ENCODE measurements around the gene FAM114A1. TPM values are rescaled to one million over a fixed set of nuclear protein-coding genes. Genes with fewer than 3 reads are reported as not detected.
"Not testable (repeated sequence)": the region's sequence is repeated elsewhere in the genome, so short reads cannot be mapped to it uniquely, and the experiment has no call there.

Gene FAM114A1
- total RNA-seq, 2 donors from 2014 or later = 148 to 180 TPM

DNA sequence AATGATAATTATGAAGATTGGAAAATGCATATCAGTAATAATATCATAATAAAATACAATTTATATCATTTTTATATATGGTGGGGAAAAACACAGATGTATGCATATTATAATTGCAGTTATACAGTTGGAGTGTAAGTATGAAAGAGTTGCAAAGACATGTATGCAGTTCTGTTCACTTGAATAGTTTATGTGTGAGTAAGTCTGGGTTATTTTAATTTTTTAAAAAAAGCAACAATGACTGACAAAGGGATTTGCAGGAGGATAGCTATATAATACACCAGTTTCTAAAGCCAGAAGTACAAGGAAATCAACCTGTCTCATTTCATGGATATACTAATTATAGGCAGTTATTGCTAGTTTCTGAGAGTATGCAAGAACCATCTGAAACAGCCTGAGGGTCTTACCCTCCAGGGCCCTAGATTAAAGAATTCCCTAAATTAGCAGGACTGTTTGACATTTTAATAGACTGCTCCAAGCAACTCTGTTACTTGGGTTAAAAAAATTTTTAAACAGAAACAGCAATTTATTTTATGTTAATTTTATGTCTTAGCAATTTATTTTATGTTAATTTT is 40.2 kb downstream of the FAM114A1 start:
- ATAC-seq (ENCODE audit: insufficient number of reproducible peaks, low FRiP score, low read depth) (no peak), DNase-seq (ENCODE audit: low spot score) (no peak)
- Histone ChIP-seq H3K27ac (no peak overlapping the region), H3K4me1 (ENCODE audit: control insufficient read depth in 1 of 2, low read depth in 2 of 2) (no peaks in the 10 kb centered on the region), H3K27me3 (replicated peaks; ENCODE audit: insufficient read depth) (no peaks in the 10 kb centered on the region), H3K4me3 (no peak overlapping the region), H3K36me3 (peaks cover 63% of the 10 kb centered on the region), H3K9me3 (no peaks in the 10 kb centered on the region)
- no peak for TF ChIP-seq CTCF (IDR thresholded peaks at IDR 0.05)

DNA sequence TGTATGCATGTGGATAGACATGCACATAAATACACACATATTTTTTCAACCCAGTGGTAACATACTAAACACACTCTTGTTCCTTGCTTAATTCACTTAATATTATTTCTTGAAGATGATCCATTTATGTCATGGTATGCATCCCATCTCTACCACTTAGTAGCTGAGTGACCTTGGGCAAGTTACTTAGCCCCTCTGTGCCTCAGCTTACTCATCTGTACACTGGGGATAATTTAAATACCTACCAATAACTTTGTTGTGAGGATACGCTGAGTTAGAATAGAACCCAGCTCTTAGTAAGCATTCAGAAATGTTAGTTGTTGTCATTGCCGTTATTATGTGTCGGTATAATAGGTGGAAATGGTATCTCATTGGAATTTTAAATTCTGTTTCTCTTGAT is 41.4 kb downstream of the FAM114A1 start:
- ATAC-seq (ENCODE audit: insufficient number of reproducible peaks, low FRiP score, low read depth) = no peak
- DNase-seq (ENCODE audit: low spot score) = no peak

GRCh38 chr4:38911257-38911656 is 43.7 kb downstream of the FAM114A1 start:
- Histone ChIP-seq H3K4me1 (ENCODE audit: control insufficient read depth in 1 of 2, low read depth in 2 of 2) (no peaks in the 10 kb centered on the region), H3K27me3 (replicated peaks; ENCODE audit: insufficient read depth) (no peaks in the 10 kb centered on the region), H3K9me3 (no peaks in the 10 kb centered on the region), H3K4me3 (no peak overlapping the region), H3K36me3 (peaks cover 69% of the 10 kb centered on the region), H3K27ac (no peak overlapping the region)
- TF ChIP-seq CTCF (IDR thresholded peaks at IDR 0.05) = no peak
- DNase-seq (ENCODE audit: low spot score) = no peak
- no peak for ATAC-seq (ENCODE audit: insufficient number of reproducible peaks, low FRiP score, low read depth)

More for the DNA sequence above, 41.4 kb downstream of the FAM114A1 start:
- no peaks in the 10 kb centered on the region for H3K4me1 ChIP-seq (ENCODE audit: control insufficient read depth in 1 of 2, low read depth in 2 of 2)
- peaks cover 63% of the 10 kb centered on the region for H3K36me3 ChIP-seq
- no peaks in the 10 kb centered on the region for H3K9me3 ChIP-seq
- no peak for TF ChIP-seq CTCF (IDR thresholded peaks at IDR 0.05)
- H3K27ac ChIP-seq = no peak overlapping the region
- H3K27me3 ChIP-seq (replicated peaks; ENCODE audit: insufficient read depth) = no peaks in the 10 kb centered on the region
- H3K4me3 ChIP-seq = no peak overlapping the region

- Histone ChIP-seq H3K36me3 (peaks cover 56% of the 10 kb centered on the region), H3K4me3 (no peak overlapping the region), H3K4me1 (ENCODE audit: control insufficient read depth in 1 of 2, low read depth in 2 of 2) (no peaks in the 10 kb centered on the region), H3K27me3 (replicated peaks; ENCODE audit: insufficient read depth) (no peaks in the 10 kb centered on the region), H3K27ac (no peak overlapping the region), H3K9me3 (no peaks in the 10 kb centered on the region)
- no peak for DNase-seq (ENCODE audit: low spot score)
- ATAC-seq (ENCODE audit: insufficient number of reproducible peaks, low FRiP score, low read depth) = no peak
- TF ChIP-seq CTCF (IDR thresholded peaks at IDR 0.05) = no peak
Measured at GRCh38 chr4:38914854-38915253, 47.2 kb downstream of the FAM114A1 start.

- peaks cover 51% of the 10 kb centered on the region for H3K36me3 ChIP-seq
- not testable (repeated sequence) for DNase-seq (ENCODE audit: low spot score); H3K27ac ChIP-seq; ATAC-seq (ENCODE audit: insufficient number of reproducible peaks, low FRiP score, low read depth); H3K4me3 ChIP-seq; H3K27me3 ChIP-seq (replicated peaks; ENCODE audit: insufficient read depth); H3K9me3 ChIP-seq; H3K4me1 ChIP-seq (ENCODE audit: control insufficient read depth in 1 of 2, low read depth in 2 of 2)
Measured at GRCh38 chr4:38916267-38916666, 48.7 kb downstream of the FAM114A1 start.

DNA sequence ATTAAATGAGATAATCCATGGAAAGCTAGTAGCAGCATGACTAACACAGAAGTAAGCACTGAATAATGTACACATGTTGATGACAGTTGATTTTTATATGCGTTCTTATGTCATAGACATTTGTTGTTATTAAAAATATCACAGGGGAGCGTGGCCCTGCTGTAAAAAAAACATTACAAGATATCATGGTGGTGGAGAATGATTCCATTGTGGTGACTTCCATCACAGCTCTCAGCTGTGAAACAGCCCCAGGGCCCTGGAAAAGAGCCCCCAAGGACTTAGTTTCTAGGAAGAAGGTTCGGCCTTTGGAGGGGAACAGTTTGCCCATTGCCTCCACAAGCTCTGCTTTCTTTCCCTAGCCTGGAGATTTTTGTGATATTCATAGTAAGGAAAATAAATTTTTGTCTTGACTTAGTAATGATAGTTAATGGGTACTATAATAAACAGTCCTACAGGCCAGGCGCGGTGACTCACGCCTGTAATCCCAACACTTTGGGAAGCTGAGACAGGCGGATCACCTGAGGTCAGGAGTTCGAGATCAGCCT is 49.9 kb downstream of the FAM114A1 start:
- DNase-seq (ENCODE audit: low spot score) (no peak), ATAC-seq (ENCODE audit: insufficient number of reproducible peaks, low FRiP score, low read depth) (no peak)
- no peak for TF ChIP-seq CTCF (IDR thresholded peaks at IDR 0.05)
- Histone ChIP-seq H3K27ac (no peak overlapping the region), H3K36me3 (peaks cover 46% of the 10 kb centered on the region), H3K9me3 (no peaks in the 10 kb centered on the region), H3K27me3 (replicated peaks; ENCODE audit: insufficient read depth) (no peaks in the 10 kb centered on the region), H3K4me3 (no peak overlapping the region), H3K4me1 (ENCODE audit: control insufficient read depth in 1 of 2, low read depth in 2 of 2) (no peaks in the 10 kb centered on the region)

All from thoracic aorta (tissue), 2 donors.